IPS-NIHi7 (cell line): ENCODE data around the gene C16orf92.

Source experiments
- DNase-seq: peaks from one replicate; pipeline ENCODE4 v3.0.0; 2012; ENCODE audit warnings: mixed read lengths; ENCODE audit errors: extremely low spot score

C16orf92 gene

DNA sequence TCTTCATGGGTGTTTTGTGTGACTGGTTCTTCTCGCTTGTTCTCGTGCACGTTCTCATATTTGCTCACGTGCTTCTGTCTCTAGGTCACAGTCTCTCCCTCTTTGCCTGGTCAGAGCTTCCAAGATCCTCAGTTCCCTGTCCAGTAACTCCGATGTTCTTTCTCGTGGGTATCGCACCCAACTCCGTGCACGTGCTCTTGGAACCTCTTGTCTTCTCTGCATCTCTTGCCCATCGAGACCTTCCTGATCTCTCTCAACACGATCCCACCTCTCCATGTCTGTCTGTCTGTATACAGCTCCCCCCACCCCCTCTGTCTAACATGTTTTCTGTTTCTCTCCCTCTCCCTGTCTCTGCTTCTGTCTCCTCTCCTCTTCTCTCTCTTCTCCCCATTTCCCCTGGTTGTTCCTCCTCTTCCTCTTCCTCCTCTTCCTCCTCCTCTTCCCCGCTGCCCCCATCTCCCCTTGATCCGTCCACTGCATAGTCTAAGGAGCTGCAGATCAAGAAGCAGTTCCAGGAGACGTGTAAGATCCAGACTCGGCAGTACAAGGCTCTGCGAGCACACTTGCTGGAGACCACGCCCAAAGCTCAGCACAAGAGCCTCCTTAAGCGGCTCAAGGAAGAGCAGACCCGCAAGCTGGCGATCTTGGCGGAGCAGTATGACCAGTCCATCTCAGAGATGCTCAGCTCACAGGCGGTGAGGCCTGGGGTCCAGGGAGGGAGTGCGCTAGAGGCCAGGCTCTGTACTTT is 33.7 kb upstream of the C16orf92 start:
- no peak for DNase-seq

DNA sequence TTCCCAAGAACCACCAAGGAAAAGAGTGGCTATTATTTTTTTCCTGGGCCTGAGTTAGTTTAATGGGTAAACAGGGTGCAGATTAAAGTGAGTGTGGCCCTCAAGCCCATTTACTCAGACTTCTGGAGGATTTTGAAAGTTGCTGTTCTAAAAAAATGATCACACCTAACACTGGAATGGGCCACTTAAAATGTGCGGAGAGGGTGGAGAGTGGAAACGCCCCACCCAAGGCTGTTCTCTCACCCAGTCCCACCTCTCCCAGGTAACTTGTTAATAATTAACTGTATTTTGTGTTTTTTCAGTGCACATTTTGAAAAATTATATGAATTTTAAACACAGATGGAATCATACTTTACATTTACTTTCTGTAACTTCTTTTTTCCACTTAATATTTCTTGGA is 33.0 kb upstream of the C16orf92 start:
- DNase-seq = no peak

- no peak for DNase-seq
Observed at GRCh38 chr16:29990883-29991570, 32.0 kb upstream of the C16orf92 start.

GRCh38 chr16:29991571-29991904 is 31.5 kb upstream of the C16orf92 start:
- DNase-seq = no peak

GRCh38 chr16:29992344-29992967 is 30.5 kb upstream of the C16orf92 start:
- DNase-seq = no peak

GRCh38 chr16:29993191-29993902 is 29.7 kb upstream of the C16orf92 start:
- no peak for DNase-seq

- DNase-seq = no peak
Observed at GRCh38 chr16:29993903-29994599, 28.9 kb upstream of the C16orf92 start.

DNA sequence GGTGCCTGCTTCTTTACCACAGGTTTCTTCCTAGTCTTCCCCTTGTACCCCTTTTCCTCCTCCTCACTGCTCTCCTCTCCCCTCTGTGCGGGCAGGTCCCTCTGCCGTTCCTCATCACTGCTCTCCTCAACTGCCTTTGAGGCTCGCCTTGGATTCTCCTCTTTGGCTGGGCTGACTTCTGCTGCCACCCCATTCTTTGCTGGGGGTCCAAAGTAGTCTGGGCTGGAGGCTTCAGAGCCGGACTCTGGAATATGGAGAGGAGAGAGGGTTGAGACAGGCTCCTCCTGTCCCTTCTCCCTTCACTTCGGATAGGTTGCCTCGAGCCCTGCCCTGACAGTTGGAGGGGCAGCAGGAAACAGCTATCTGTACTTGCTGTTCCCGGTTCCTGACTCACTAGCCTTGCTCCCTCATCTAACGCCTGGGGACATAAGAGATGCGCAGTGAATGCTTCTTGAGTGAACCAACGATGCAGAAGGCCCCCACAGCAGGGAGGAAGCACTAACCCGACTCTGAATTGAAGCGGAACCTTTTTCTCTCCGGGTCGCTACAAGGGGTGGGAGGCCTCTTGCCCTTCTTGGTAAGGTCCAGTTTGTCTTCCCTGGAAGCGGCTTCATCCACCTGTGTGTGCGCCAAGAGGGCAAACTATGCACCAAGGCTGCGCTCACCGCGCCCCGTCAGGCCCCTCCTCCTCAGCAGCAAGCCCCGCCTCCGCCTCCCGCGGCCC is 28.2 kb upstream of the C16orf92 start:
- peak; percentile 92 for DNase-seq

DNA sequence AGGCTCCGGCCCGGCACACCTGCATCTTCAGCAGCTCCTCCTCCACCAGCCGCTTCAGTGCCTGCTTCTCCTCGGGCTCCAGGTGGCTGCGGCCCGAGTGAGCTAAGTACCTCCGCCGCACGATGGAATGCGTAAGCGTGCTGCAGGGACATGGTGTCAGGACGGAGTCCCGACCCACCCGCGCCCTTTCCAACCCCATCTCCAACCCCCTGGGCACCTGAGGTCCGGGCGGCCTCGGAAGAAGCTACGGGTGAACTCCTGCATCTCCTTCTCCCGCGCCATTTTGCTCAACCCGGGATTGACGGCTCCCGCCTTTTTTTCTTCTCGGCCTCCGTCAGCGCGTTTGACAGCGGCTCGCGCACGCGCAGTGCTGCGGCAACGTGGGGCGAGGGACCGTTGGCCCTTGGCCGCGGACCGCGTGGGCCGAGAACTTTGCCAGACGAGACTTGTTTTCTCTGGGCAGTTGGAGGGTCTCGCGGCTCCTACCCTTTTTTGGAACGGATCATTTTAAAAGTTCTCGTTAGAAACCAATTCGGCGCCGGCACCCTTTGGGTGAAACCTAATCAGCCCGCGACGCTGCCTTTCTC is 27.6 kb upstream of the C16orf92 start, which contains the start of gene HIRIP3:
HIRIP3 (minus strand) TSS at position 294 of the 587 bp plus-strand sequence; CDS start at position 282, 12 bp downstream.
- peak; percentile 89 for DNase-seq

- DNase-seq = peak; percentile 100
Observed at GRCh38 chr16:29995911-29996765, 26.9 kb upstream of the C16orf92 start, which contains the start of gene INO80E. TSS of gene INO80E (plus strand) at chr16:29996241. CDS start at chr16:29996311, 70 bp downstream.

GRCh38 chr16:29996766-29997250 is 26.2 kb upstream of the C16orf92 start:
- no peak for DNase-seq

DNA sequence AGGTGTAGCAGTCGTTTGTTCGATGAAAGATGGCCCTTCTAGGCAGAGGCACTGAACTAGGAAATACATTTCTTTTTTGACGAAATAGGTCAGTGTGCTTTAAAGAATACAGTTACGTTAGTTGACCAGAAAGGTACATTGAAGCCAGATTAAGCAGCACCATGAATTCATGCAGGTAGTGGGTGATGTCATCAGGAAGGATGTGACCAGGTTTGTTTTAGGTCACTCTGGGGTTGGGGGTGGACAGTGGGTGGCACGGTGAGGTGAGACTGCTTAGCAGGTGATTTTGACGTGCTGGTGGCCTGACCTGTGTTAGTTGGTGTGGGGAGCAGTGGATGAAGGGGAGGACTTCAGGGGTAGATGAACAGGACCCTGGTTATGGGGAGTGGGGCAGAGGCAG is 23.4 kb upstream of the C16orf92 start:
- no peak for DNase-seq

- peak; percentile 45 for DNase-seq
Observed at GRCh38 chr16:30000735-30001631, 22.0 kb upstream of the C16orf92 start.

- no peak for DNase-seq
Observed at GRCh38 chr16:30002614-30003346, 20.2 kb upstream of the C16orf92 start.

- no peak for DNase-seq
Observed at GRCh38 chr16:30003670-30004423, 19.2 kb upstream of the C16orf92 start.

- DNase-seq = no peak
Observed at GRCh38 chr16:30004424-30004776, 18.6 kb upstream of the C16orf92 start.

DNA sequence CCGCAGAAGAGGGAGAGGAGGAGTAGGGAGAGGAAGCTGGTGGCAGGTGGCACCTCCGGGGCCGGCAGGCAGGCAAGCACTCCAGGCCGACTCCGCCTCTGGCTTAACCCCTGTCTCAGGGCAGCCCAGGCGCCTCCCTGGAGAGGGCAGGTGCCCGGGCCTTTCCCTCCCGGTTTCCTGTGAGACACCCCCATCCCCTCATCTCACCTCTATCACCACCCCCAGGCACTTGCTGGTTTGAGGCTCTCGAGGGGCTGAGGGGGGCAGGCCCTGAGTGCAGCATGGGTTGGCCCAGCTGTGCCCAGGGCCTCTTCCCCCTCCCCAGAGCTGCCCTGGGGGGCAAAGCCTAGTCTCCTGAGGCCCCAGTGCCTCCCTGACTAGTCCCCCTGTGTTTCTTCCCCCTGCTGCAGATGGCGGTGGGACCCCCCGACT is 18.2 kb upstream of the C16orf92 start:
- DNase-seq = no peak
